ENCODE measurements around the gene PIP5K1C.

DNA sequence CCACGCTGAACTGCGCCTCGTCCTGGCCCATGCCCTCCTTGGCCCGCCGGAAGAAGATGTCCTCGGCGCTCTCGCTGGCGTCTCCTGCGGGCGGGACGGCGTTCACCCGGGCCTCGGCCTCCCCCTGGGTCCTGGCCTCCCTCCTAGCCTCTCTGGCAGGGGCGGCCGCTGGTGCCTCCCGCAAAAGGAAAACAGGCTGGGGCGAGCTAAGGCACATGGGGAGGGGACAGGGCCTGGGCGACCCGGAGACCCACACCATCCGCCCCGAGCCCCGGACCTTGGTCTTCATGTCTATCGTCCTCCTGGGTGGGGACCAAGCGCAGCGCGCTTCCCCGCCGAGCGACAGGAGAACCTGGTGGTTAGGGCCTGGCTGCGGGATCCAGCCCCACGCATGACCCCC is 87.9 kb downstream of the PIP5K1C start:
- TF ChIP-seq, protein P1, sequence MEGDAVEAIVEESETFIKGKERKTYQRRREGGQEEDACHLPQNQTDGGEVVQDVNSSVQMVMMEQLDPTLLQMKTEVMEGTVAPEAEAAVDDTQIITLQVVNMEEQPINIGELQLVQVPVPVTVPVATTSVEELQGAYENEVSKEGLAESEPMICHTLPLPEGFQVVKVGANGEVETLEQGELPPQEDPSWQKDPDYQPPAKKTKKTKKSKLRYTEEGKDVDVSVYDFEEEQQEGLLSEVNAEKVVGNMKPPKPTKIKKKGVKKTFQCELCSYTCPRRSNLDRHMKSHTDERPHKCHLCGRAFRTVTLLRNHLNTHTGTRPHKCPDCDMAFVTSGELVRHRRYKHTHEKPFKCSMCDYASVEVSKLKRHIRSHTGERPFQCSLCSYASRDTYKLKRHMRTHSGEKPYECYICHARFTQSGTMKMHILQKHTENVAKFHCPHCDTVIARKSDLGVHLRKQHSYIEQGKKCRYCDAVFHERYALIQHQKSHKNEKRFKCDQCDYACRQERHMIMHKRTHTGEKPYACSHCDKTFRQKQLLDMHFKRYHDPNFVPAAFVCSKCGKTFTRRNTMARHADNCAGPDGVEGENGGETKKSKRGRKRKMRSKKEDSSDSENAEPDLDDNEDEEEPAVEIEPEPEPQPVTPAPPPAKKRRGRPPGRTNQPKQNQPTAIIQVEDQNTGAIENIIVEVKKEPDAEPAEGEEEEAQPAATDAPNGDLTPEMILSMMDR (IDR thresholded peaks at IDR 0.05) = no peak
- TF ChIP-seq POLR2A (IDR thresholded peaks at IDR 0.05) = no peak
